ENCODE data around the gene AURKAIP1.
A peak's percentile ranks its signal among the peaks of the same experiment; 100 is the strongest.
"Not testable (repeated sequence)": the region's sequence is repeated elsewhere in the genome, so short reads cannot be mapped to it uniquely, and the experiment has no call there.

Gene AURKAIP1

DNA sequence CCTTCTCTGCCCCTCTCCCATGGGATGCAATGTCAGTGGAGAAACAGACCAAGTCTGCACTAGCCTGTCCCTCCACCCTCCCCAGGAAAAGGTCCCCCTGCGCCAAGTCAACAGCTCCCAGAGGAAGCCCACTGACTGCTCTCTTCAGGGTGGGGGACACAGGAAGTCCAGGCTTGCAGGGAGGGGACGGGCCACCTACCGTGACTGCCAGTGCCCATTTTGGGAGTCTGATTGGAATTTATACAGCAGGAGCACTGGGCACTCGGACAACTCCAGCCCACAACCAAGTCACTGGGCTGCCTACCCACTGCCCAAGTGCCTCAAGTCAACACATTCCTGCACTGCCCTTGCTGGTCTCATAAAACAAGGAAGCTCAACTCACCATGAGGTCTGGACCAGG is 18.0 kb upstream of the AURKAIP1 start:
- H3K4me1 ChIP-seq (ENCODE audit: control insufficient read depth, insufficient read depth, low read length) = peaks cover 10% of the 10 kb centered on the region
- H3K4me3 ChIP-seq (ENCODE audit: low read length) = no peak overlapping the region
- no peaks in the 10 kb centered on the region for H3K27me3 ChIP-seq (ENCODE audit: control insufficient read depth, insufficient read depth, low read length)
- no peak overlapping the region for H3K9ac ChIP-seq (ENCODE audit: low read length)
- no peaks in the 10 kb centered on the region for H3K9me3 ChIP-seq (ENCODE audit: control insufficient read depth, low read length)
- H3K36me3 ChIP-seq (ENCODE audit: control insufficient read depth, insufficient read depth, low read length) = peaks cover 55% of the 10 kb centered on the region

DNA sequence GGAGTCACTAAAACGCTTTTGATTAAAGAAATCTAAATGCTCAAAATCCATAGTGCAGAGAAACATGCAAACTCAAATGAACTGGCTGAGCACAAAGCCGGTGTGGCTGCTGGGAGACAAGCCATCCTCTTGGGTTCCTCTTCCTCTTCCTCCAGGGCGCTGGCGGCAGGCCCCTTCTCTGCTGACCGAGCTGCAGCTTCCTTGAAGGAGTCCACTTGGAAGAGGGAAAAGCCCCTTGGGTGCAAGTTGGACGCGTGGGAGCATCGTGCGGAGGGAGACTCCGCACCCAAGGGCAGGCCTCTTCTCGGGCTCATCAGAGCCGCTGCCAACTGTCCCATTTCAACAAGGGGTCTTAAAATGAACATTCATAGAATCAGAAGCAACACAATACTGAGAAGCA is 16.2 kb upstream of the AURKAIP1 start:
- peaks cover 61% of the 10 kb centered on the region for H3K36me3 ChIP-seq (ENCODE audit: control insufficient read depth, insufficient read depth, low read length)
- no peaks in the 10 kb centered on the region for H3K9me3 ChIP-seq (ENCODE audit: control insufficient read depth, low read length)

GRCh38 chr1:1390675-1391074 is 15.7 kb upstream of the AURKAIP1 start:
- H3K4me3 ChIP-seq (ENCODE audit: low read length) = no peak overlapping the region
- no peaks in the 10 kb centered on the region for H3K9me3 ChIP-seq (ENCODE audit: control insufficient read depth, low read length)
- H3K9ac ChIP-seq (ENCODE audit: low read length) = no peak overlapping the region
- no peaks in the 10 kb centered on the region for H3K4me1 ChIP-seq (ENCODE audit: control insufficient read depth, insufficient read depth, low read length)
- no peaks in the 10 kb centered on the region for H3K27me3 ChIP-seq (ENCODE audit: control insufficient read depth, insufficient read depth, low read length)
- H3K36me3 ChIP-seq (ENCODE audit: control insufficient read depth, insufficient read depth, low read length) = peaks cover 66% of the 10 kb centered on the region

More for the DNA sequence above, 16.2 kb upstream of the AURKAIP1 start:
- H3K4me3 ChIP-seq (ENCODE audit: low read length) = no peak overlapping the region
- no peak overlapping the region for H3K9ac ChIP-seq (ENCODE audit: low read length)
- H3K4me1 ChIP-seq (ENCODE audit: control insufficient read depth, insufficient read depth, low read length) = no peaks in the 10 kb centered on the region
- no peaks in the 10 kb centered on the region for H3K27me3 ChIP-seq (ENCODE audit: control insufficient read depth, insufficient read depth, low read length)

GRCh38 chr1:1388078-1388472 is 13.1 kb upstream of the AURKAIP1 start:
- Histone ChIP-seq H3K4me1 (ENCODE audit: control insufficient read depth, insufficient read depth, low read length) (no peaks in the 10 kb centered on the region), H3K27me3 (ENCODE audit: control insufficient read depth, insufficient read depth, low read length) (no peaks in the 10 kb centered on the region), H3K9ac (ENCODE audit: low read length) (no peak overlapping the region), H3K36me3 (ENCODE audit: control insufficient read depth, insufficient read depth, low read length) (peaks cover 53% of the 10 kb centered on the region), H3K9me3 (ENCODE audit: control insufficient read depth, low read length) (no peaks in the 10 kb centered on the region), H3K4me3 (ENCODE audit: low read length) (no peak overlapping the region)

- H3K27me3 ChIP-seq (ENCODE audit: control insufficient read depth, insufficient read depth, low read length) = no peaks in the 10 kb centered on the region
- no peak overlapping the region for H3K4me3 ChIP-seq (ENCODE audit: low read length)
- peaks cover 47% of the 10 kb centered on the region for H3K36me3 ChIP-seq (ENCODE audit: control insufficient read depth, insufficient read depth, low read length)
- no peak overlapping the region for H3K9ac ChIP-seq (ENCODE audit: low read length)
- H3K4me1 ChIP-seq (ENCODE audit: control insufficient read depth, insufficient read depth, low read length) = no peaks in the 10 kb centered on the region
- H3K9me3 ChIP-seq (ENCODE audit: control insufficient read depth, low read length) = no peaks in the 10 kb centered on the region
These were observed 12.4 kb upstream of the AURKAIP1 start for GRCh38 chr1:1387098-1388077.

DNA sequence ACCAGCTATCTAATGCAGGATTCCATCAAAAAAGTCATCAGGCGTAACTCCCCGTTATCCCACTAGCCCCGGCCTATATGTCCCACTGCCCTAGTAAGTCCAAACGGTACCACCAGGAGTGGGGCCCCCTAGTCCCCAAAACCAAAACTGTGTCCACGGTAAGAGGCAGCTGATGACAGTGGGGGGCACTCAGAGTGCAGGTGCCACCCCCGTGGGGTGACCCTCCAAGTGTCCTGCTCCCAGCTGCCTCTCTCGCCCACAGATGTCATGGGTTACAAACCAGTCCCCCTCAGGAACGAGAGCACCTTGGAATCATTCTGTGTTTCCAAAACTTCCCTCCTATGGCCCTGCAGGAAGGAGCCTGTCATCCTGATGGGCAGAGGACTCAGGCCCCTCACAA is 10.9 kb upstream of the AURKAIP1 start:
- H3K36me3 ChIP-seq (ENCODE audit: control insufficient read depth, insufficient read depth, low read length) = peaks cover 42% of the 10 kb centered on the region
- no peak overlapping the region for H3K9ac ChIP-seq (ENCODE audit: low read length)
- H3K4me1 ChIP-seq (ENCODE audit: control insufficient read depth, insufficient read depth, low read length) = no peaks in the 10 kb centered on the region

GRCh38 chr1:1385339-1385738 is 10.3 kb upstream of the AURKAIP1 start:
- H3K4me1 ChIP-seq (ENCODE audit: control insufficient read depth, insufficient read depth, low read length); H3K4me3 ChIP-seq (ENCODE audit: low read length); H3K9me3 ChIP-seq (ENCODE audit: control insufficient read depth, low read length); H3K27me3 ChIP-seq (ENCODE audit: control insufficient read depth, insufficient read depth, low read length); H3K9ac ChIP-seq (ENCODE audit: low read length): not testable (repeated sequence)
- H3K36me3 ChIP-seq (ENCODE audit: control insufficient read depth, insufficient read depth, low read length) = peaks cover 37% of the 10 kb centered on the region

More for the DNA sequence above, 10.9 kb upstream of the AURKAIP1 start:
- H3K9me3 ChIP-seq (ENCODE audit: control insufficient read depth, low read length) = no peaks in the 10 kb centered on the region
- no peak overlapping the region for H3K4me3 ChIP-seq (ENCODE audit: low read length)
- no peaks in the 10 kb centered on the region for H3K27me3 ChIP-seq (ENCODE audit: control insufficient read depth, insufficient read depth, low read length)

DNA sequence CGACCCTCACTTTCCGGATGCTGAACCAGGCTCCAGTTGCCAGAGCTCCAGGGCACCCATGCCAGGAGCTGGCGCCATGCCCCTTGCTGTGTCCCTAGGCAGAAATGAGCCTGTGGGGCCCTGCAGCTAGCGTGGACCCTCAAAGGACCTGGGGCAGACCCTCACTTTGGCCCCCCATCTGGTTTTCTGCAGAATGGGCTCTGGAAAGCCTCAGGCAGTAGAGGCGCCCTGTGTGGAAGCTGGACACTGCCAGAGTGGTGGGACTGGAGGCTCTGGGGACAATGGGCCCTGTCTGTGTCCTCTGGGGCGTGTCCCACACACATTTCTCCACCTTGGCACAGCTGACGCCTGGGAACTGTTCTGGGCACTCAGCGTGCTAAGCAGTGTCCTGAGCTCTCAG is 6.3 kb upstream of the AURKAIP1 start:
- Histone ChIP-seq H3K27me3 (ENCODE audit: control insufficient read depth, insufficient read depth, low read length) (no peaks in the 10 kb centered on the region), H3K36me3 (ENCODE audit: control insufficient read depth, insufficient read depth, low read length) (peaks cover 7% of the 10 kb centered on the region), H3K9me3 (ENCODE audit: control insufficient read depth, low read length) (no peaks in the 10 kb centered on the region), H3K4me1 (ENCODE audit: control insufficient read depth, insufficient read depth, low read length) (peaks cover under 1% of the 10 kb centered on the region), H3K9ac (ENCODE audit: low read length) (no peak overlapping the region), H3K4me3 (ENCODE audit: low read length) (no peak overlapping the region)

DNA sequence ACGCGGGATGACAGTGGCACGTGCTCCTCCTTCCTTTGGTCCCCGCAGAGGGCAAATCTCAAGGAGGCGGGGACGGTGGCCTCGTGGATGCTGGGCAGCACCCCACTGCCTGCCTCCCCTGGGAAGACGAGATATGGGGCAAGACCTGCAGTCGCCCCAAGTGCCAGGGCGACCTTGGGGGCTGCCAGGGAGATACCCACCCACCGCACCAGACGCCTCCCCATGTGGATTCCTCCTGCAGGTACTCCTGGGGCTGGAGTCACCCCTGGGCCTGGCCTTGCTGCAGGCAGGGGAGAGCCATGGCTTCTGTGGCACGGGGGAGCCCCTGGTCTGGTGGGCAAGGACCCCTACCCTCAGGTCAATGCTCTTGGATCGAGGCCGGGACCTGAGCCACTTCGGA is 5.9 kb upstream of the AURKAIP1 start:
- H3K36me3 ChIP-seq (ENCODE audit: control insufficient read depth, insufficient read depth, low read length) = peaks cover 2% of the 10 kb centered on the region

GRCh38 chr1:1377540-1378205 is 2.7 kb upstream of the AURKAIP1 start:
- Histone ChIP-seq H3K27me3 (ENCODE audit: control insufficient read depth, insufficient read depth, low read length) (no peaks in the 10 kb centered on the region), H3K4me3 (ENCODE audit: low read length) (no peak overlapping the region), H3K9ac (ENCODE audit: low read length) (no peak overlapping the region), H3K4me1 (ENCODE audit: control insufficient read depth, insufficient read depth, low read length) (peaks cover 18% of the 10 kb centered on the region), H3K9me3 (ENCODE audit: control insufficient read depth, low read length) (no peaks in the 10 kb centered on the region), H3K36me3 (ENCODE audit: control insufficient read depth, insufficient read depth, low read length) (no peaks in the 10 kb centered on the region)

More for the DNA sequence above, 5.9 kb upstream of the AURKAIP1 start:
- peaks cover 5% of the 10 kb centered on the region for H3K4me1 ChIP-seq (ENCODE audit: control insufficient read depth, insufficient read depth, low read length)
- no peak overlapping the region for H3K4me3 ChIP-seq (ENCODE audit: low read length)
- no peaks in the 10 kb centered on the region for H3K9me3 ChIP-seq (ENCODE audit: control insufficient read depth, low read length)
- no peak overlapping the region for H3K9ac ChIP-seq (ENCODE audit: low read length)
- no peaks in the 10 kb centered on the region for H3K27me3 ChIP-seq (ENCODE audit: control insufficient read depth, insufficient read depth, low read length)

GRCh38 chr1:1376551-1377226 is 1.7 kb upstream of the AURKAIP1 start:
- Histone ChIP-seq H3K27me3 (ENCODE audit: control insufficient read depth, insufficient read depth, low read length) (no peaks in the 10 kb centered on the region), H3K9me3 (ENCODE audit: control insufficient read depth, low read length) (no peaks in the 10 kb centered on the region), H3K9ac (ENCODE audit: low read length) (peak overlapping the region; percentile 92), H3K4me3 (ENCODE audit: low read length) (no peak overlapping the region), H3K4me1 (ENCODE audit: control insufficient read depth, insufficient read depth, low read length) (peaks cover 26% of the 10 kb centered on the region), H3K36me3 (ENCODE audit: control insufficient read depth, insufficient read depth, low read length) (no peaks in the 10 kb centered on the region)

- no peaks in the 10 kb centered on the region for H3K27me3 ChIP-seq (ENCODE audit: control insufficient read depth, insufficient read depth, low read length)
- peak overlapping the region; percentile 92 for H3K9ac ChIP-seq (ENCODE audit: low read length)
- no peaks in the 10 kb centered on the region for H3K9me3 ChIP-seq (ENCODE audit: control insufficient read depth, low read length)
- H3K36me3 ChIP-seq (ENCODE audit: control insufficient read depth, insufficient read depth, low read length) = no peaks in the 10 kb centered on the region
- H3K4me1 ChIP-seq (ENCODE audit: control insufficient read depth, insufficient read depth, low read length) = peaks cover 29% of the 10 kb centered on the region
- peak overlapping the region; percentile 74 for H3K4me3 ChIP-seq (ENCODE audit: low read length)
These were observed 448 bp downstream of the AURKAIP1 start for GRCh38 chr1:1374589-1374928.
